GM21381 (cell line): ENCODE results near the gene CYB5A.

Experiments
- ATAC-seq: cut with Tn5 transposase; IDR thresholded peaks from one replicate; pipeline ENCODE4 v1.9.1; 2021; ENCODE audit warnings: mild to moderate bottlenecking, moderate library complexity; ENCODE audit not compliant: unreplicated experiment

CYB5A gene

GRCh38 chr18:74278058-74278457 is 13.7 kb downstream of the CYB5A start:
- no peak for ATAC-seq

- ATAC-seq, result no peak
These were observed 14.5 kb downstream of the CYB5A start for GRCh38 chr18:74277296-74277695.

- ATAC-seq, result no peak
These were observed 15.2 kb downstream of the CYB5A start for GRCh38 chr18:74276609-74277008.

GRCh38 chr18:74275736-74276135 is 16.0 kb downstream of the CYB5A start:
- ATAC-seq, result no peak

- no peak for ATAC-seq
These were observed 17.1 kb downstream of the CYB5A start for GRCh38 chr18:74274700-74275099.

- no peak for ATAC-seq
These were observed 18.4 kb downstream of the CYB5A start for GRCh38 chr18:74273394-74273793.

- ATAC-seq, result no peak
These were observed 20.1 kb downstream of the CYB5A start for GRCh38 chr18:74271635-74272034.

- ATAC-seq, result no peak
These were observed 22.7 kb downstream of the CYB5A start for GRCh38 chr18:74268933-74269620.

- no peak for ATAC-seq
These were observed 23.6 kb downstream of the CYB5A start for GRCh38 chr18:74268175-74268574.

GRCh38 chr18:74266161-74266560 is 25.6 kb downstream of the CYB5A start:
- ATAC-seq, result no peak

GRCh38 chr18:74265546-74266098 is 26.1 kb downstream of the CYB5A start:
- ATAC-seq, result no peak

GRCh38 chr18:74264303-74265020 is 27.3 kb downstream of the CYB5A start:
- peak; percentile 86 for ATAC-seq

GRCh38 chr18:74261053-74261713 is 30.6 kb downstream of the CYB5A start:
- no peak for ATAC-seq

GRCh38 chr18:74259347-74259746 is 32.4 kb downstream of the CYB5A start:
- no peak for ATAC-seq

GRCh38 chr18:74257083-74257482 is 34.7 kb downstream of the CYB5A start:
- no peak for ATAC-seq

GRCh38 chr18:74256190-74256589 is 35.6 kb downstream of the CYB5A start:
- ATAC-seq, result no peak

- no peak for ATAC-seq
These were observed 36.6 kb downstream of the CYB5A start for GRCh38 chr18:74255131-74255616.

- no peak for ATAC-seq
These were observed 39.7 kb downstream of the CYB5A start for GRCh38 chr18:74252039-74252395.

- ATAC-seq, result no peak
These were observed 40.3 kb downstream of the CYB5A start for GRCh38 chr18:74251297-74252038.

GRCh38 chr18:74250131-74250530 is 41.6 kb downstream of the CYB5A start:
- ATAC-seq, result no peak
